Mucosa of stomach (tissue), 1 donor: Measurements from ENCODE around the gene BRAP.
"Not testable (repeated sequence)": the region's sequence is repeated elsewhere in the genome, so short reads cannot be mapped to it uniquely, and the experiment has no call there.

Experiments used
- H3K27me3 ChIP-seq: one replicate; pipeline ENCODE4 v1.7.0; 2013; ENCODE audit warnings: mild to moderate bottlenecking, low read length; ENCODE audit not compliant: control insufficient read depth, insufficient read depth
- H3K36me3 ChIP-seq: one replicate; pipeline ENCODE4 v1.7.0; 2013; ENCODE audit warnings: low read length; ENCODE audit not compliant: control insufficient read depth, insufficient read depth
- H3K4me1 ChIP-seq: one replicate; pipeline ENCODE4 v1.7.0; 2013; ENCODE audit warnings: mild to moderate bottlenecking, low read length; ENCODE audit not compliant: control insufficient read depth, insufficient read depth
- H3K4me3 ChIP-seq: one replicate; pipeline ENCODE4 v1.7.0; 2013; ENCODE audit warnings: low read length
- H3K9ac ChIP-seq: one replicate; pipeline ENCODE4 v1.7.0; 2013; ENCODE audit warnings: mild to moderate bottlenecking, low read length, moderate library complexity
- H3K9me3 ChIP-seq: one replicate; pipeline ENCODE4 v1.7.0; 2013; ENCODE audit warnings: mild to moderate bottlenecking, low read length, moderate library complexity; ENCODE audit not compliant: control insufficient read depth
- donor health status: Pancreatic carcinoma.

Gene BRAP

DNA sequence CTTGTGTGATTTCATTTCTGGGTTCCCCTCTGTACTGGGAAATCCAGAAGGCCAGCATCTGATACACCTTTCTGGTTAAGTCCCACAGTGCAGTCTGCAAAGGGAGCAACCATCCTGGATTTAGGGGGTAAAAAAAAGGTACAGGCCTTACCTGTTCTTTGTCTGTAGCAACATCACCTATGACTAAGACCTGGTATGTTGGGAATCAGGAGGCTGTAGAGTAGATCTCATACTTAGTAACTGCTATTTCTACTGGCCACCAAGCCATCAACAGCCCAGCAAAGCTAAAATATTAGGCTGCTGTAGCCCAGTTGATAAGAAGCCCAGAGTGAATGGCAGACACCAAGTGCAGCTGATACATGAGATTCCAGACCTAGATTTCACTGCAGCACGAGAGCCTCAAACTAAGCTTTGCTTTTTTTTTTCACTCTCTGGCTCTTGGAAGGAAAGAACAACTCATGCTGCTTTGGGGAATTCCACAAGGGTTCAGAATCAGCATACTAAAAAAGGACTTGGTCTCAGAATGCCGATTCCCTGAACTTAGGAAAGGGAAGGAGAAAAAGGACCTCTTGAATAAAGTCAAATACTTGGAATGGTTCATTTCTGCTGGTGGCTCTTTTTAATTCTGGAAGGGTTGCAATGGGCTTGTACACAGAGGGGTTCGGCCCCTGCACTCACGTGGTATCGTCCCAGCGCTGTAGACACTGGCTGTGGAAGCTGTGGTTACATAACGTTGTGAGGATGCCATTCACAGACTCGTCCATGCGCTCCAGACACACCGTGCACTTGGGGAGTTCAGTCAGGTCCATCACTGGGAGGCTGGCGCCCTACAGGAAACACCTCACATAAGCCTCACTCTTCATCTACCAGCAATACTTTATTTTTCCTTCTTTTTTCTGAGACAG is 20.5 kb downstream of the BRAP start:
- Histone ChIP-seq H3K4me3 (no peak overlapping the region), H3K4me1 (no peaks in the 10 kb centered on the region), H3K36me3 (peaks cover 11% of the 10 kb centered on the region), H3K9ac (no peak overlapping the region), H3K27me3 (no peaks in the 10 kb centered on the region), H3K9me3 (no peaks in the 10 kb centered on the region)

DNA sequence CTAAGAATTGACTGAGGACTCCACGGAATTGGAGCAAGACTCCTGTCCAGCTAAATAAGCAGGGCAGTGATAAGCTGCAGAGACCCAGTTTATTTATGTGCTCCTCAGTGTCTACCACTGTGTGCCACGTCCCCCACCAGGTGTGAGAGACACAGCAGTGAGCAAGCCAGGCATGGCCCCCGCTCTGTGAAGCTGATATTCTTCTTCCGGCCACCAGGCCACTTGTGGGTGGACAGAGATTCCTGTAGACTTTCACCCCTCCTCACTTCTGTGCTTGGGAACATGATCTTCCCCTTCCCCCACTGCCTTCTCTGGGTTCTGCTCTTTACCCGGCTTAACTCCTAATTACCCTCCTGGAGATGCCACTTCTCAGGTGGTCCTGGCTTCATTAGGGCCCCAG is 21.3 kb downstream of the BRAP start:
- Histone ChIP-seq H3K9ac (no peak overlapping the region), H3K36me3 (peaks cover 6% of the 10 kb centered on the region), H3K27me3 (no peaks in the 10 kb centered on the region), H3K9me3 (no peaks in the 10 kb centered on the region), H3K4me3 (no peak overlapping the region), H3K4me1 (no peaks in the 10 kb centered on the region)

DNA sequence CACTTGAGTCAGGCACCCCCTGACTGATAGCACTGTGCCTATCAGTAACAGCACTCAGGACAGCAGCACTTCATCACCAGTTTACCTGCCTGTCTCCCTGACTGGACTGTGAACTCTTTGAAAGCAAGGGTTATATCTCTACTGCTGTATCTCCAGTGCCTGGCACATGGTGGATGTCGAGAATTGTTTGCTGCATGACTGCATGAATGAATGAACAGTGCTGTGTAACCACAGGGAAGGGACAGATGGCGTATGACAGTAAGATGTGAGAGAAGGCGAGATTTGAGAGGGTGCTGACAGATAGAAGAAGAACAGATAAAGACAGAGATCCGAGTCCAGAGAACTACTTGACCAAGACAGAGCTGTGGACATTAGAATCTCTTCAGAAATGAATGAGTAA is 29.7 kb downstream of the BRAP start:
- Histone ChIP-seq H3K4me1 (no peaks in the 10 kb centered on the region), H3K4me3 (no peak overlapping the region), H3K9me3 (no peaks in the 10 kb centered on the region), H3K27me3 (no peaks in the 10 kb centered on the region), H3K9ac (no peak overlapping the region), H3K36me3 (peaks cover 5% of the 10 kb centered on the region)

DNA sequence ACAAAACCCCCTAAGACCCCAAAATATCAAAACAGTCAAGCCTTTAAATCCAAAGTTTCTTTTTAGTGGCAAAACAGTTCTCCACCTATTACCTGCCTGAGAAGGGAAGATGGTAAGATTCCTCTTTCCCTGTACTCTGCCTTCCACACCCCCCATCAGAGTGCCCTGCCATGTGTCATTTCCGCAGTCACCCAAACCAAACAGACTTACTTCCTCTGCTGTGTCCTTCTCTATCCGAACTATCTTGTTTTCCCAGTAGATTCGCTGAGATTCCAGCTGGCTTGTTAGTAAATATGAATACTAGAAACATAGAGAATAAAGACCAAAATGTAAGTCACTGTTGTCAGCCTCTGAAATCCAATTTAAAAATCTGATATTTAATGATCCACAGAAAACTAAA is 30.4 kb downstream of the BRAP start:
- Histone ChIP-seq H3K4me3 (no peak overlapping the region), H3K36me3 (peaks cover 5% of the 10 kb centered on the region), H3K9me3 (no peaks in the 10 kb centered on the region), H3K4me1 (no peaks in the 10 kb centered on the region), H3K9ac (no peak overlapping the region), H3K27me3 (no peaks in the 10 kb centered on the region)

DNA sequence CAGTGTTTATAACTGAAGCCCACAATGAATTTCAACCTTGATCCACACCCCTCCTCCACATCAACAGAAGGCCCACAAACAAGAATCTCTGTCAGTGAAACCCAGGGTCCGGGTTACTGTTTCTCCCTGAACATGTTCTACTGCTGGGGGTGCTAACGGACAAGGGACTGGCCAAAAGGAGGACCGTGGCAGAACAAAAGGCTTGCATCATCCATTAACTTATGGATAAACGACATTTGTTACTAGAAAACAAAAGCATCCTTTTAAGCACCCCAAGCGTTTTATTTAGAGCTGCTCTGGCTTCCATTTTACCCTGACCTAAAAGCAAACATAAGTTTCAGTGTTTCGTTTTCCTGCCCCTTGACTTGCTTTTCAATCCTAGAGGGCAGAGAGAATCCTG is 32.2 kb downstream of the BRAP start:
- no peak overlapping the region for H3K4me3 ChIP-seq
- no peaks in the 10 kb centered on the region for H3K9me3 ChIP-seq
- H3K27me3 ChIP-seq: no peaks in the 10 kb centered on the region
- peaks cover 5% of the 10 kb centered on the region for H3K36me3 ChIP-seq
- no peaks in the 10 kb centered on the region for H3K4me1 ChIP-seq
- H3K9ac ChIP-seq: no peak overlapping the region

DNA sequence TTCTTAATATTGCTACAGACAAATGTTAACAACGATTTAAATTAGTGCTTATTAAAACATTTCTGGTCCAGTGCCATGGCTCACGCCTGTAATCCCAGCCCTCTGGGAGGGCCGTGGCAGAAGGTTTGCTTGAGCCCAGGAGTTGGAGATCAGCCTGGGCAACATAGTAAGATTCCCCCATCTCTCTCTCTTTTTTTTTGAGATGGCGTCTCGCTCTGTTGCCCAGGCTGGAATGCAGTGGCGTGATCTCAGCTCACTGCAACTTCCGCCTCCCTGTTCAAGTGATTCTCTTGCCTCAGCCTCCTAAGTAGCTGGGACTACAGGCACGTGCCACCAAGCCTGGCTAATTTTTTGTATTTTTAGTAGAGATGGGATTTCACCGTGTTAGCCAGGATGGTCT is 33.2 kb downstream of the BRAP start:
- H3K36me3 ChIP-seq, H3K4me3 ChIP-seq, H3K9ac ChIP-seq, H3K27me3 ChIP-seq, H3K4me1 ChIP-seq, H3K9me3 ChIP-seq: not testable (repeated sequence)

DNA sequence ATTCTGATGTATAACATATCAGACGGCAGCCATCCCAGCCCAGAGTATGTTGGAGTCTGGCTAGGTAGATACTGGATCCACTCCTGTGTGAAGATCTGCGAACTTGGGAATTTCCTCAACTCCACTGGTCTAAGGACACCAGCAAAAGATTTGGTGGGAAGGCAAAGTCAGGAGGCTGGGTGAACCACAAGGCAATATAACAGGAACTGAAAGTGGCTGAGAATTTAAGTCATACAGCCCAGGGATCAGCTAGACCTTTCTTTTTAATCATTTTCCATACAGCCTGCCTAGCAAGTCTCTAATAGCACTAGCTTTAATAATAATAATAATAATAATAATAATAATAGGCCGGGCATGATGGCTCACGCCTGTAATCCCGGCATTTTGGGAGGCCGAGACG is 34.8 kb downstream of the BRAP start:
- no peak overlapping the region for H3K4me3 ChIP-seq
- H3K36me3 ChIP-seq: peaks cover 11% of the 10 kb centered on the region

DNA sequence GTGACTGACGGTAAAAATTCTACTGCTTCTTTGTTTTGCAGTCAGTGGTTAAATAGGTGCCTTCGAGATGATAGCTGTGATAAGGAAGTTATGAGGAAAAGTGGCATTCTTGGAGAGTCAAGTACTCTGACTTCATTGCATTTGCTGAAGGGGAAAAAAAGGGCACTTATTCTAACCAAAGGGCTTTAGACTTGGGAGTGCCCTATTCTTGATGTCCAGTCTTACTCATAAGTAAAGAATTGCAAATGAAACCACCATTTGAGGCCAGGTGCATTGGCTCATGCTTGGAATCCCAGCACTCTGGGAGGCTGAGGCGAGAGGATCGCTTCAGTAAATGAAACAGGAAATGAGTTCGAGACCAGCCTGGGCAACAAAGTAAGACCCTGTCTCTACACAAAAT is 40.3 kb downstream of the BRAP start:
- H3K4me3 ChIP-seq: no peak overlapping the region
- peaks cover 6% of the 10 kb centered on the region for H3K36me3 ChIP-seq

More for the DNA sequence above, 34.8 kb downstream of the BRAP start:
- Histone ChIP-seq H3K4me1 (no peaks in the 10 kb centered on the region), H3K27me3 (no peaks in the 10 kb centered on the region), H3K9me3 (no peaks in the 10 kb centered on the region), H3K9ac (no peak overlapping the region)

DNA sequence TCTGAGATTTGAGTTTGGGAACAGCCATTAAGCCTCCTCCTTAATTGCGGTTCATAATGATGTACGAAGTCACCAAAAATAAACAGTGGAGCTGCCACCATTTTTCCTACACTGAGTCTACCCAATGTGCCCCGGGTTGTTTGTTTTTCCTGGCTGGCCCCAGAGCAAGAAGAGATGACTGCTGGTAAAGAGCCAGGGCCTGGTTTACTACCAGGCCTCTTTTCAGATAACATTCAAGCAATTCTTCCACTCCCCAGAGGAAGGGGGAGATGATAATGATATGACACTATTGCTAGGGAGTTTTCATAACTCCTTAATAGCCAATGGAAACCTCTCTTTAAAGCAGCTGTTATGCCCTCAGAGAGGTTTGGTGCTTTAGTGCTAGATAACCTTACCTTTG is 42.3 kb downstream of the BRAP start:
- H3K9me3 ChIP-seq: no peaks in the 10 kb centered on the region
- H3K4me1 ChIP-seq: peaks cover 5% of the 10 kb centered on the region
- H3K9ac ChIP-seq: no peak overlapping the region
- H3K36me3 ChIP-seq: peaks cover 6% of the 10 kb centered on the region
- no peaks in the 10 kb centered on the region for H3K27me3 ChIP-seq
- no peak overlapping the region for H3K4me3 ChIP-seq

More for the DNA sequence above, 40.3 kb downstream of the BRAP start:
- H3K27me3 ChIP-seq: no peaks in the 10 kb centered on the region
- H3K9me3 ChIP-seq: no peaks in the 10 kb centered on the region
- peaks cover 5% of the 10 kb centered on the region for H3K4me1 ChIP-seq
- H3K9ac ChIP-seq: no peak overlapping the region

DNA sequence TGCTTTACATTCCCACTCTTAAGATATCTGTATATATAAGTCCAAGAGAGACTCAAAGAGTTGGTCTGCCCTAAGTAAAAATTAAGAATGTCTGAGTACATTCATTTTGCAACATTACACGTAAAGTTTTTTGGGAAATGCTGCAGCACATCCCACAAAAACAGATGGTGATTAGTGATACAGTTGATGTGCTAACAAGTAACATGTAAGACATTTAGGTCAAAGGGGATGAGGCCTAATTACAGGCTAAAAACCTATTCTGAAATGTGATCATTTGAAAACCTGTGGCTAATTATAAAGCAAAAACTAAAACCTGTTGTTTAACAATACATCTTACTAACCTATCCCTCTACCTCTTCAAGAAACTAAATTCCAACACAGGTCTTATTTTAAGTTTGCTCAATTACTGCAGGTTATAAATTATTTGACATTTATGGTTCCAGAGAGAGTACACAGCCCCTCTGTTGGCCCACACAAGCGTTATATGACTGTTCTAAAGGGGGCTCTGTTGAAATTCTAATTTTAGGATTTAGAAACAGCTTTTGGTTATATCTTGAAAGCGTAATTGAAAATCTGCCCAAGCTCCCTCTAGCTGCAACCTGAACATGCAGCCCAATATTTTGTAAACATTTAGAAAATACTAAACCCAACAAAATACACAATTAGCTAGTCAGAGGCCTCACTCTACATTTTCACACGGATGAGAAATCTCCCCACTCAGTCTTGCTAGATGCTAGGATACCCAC is 42.9 kb downstream of the BRAP start:
- Histone ChIP-seq H3K9ac (no peak overlapping the region), H3K36me3 (peaks cover 6% of the 10 kb centered on the region), H3K4me1 (peaks cover 5% of the 10 kb centered on the region)

DNA sequence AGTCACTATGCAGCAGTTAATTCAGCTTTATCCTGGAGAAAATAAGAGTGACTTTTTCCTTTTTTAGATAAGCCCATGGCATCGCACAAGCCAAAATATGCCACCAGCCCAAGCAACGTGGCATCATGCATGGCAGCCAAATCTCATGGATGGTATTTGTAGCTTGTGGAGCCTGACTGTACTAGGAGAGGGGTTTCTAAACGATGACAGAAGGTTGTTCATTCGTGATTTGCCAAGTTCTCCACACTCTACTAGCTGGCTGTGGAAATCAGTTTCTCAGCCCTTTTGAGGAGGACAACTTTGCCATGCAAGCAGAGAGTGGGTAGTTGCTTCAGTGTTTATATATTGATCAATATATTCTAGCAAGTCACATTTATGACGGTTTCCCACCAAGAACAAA is 45.2 kb downstream of the BRAP start:
- no peak overlapping the region for H3K4me3 ChIP-seq
- H3K36me3 ChIP-seq: no peaks in the 10 kb centered on the region
- H3K9ac ChIP-seq: no peak overlapping the region
- peaks cover 5% of the 10 kb centered on the region for H3K4me1 ChIP-seq
- H3K9me3 ChIP-seq: no peaks in the 10 kb centered on the region
- no peaks in the 10 kb centered on the region for H3K27me3 ChIP-seq

More for the DNA sequence above, 42.9 kb downstream of the BRAP start:
- H3K9me3 ChIP-seq: no peaks in the 10 kb centered on the region
- H3K27me3 ChIP-seq: no peaks in the 10 kb centered on the region
- no peak overlapping the region for H3K4me3 ChIP-seq

DNA sequence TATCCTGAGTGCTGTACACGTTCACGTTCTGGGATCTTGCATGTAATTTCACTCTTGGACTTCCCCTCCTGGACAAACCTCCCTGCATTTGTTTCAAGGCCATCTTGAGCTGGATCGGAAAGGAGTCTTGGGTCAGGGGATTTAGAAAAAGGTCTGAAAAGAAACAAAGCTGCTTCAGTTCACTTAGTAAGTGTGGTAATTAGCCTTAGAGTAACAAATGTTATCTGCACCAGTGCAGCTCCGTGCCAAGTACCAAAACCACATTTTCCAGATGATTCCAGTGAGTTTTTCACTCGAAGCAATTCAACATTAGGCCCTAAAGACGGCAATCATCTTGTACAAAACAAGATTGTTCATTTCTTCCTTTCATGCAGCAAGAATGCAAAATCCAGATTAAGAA is 47.2 kb downstream of the BRAP start:
- H3K36me3 ChIP-seq: no peaks in the 10 kb centered on the region
- peaks cover 4% of the 10 kb centered on the region for H3K4me1 ChIP-seq
- H3K9me3 ChIP-seq: no peaks in the 10 kb centered on the region
- no peaks in the 10 kb centered on the region for H3K27me3 ChIP-seq
- no peak overlapping the region for H3K4me3 ChIP-seq
- no peak overlapping the region for H3K9ac ChIP-seq
